CD8-positive, alpha-beta memory T cell (primary cell): Measurements from ENCODE around the gene MRTFA. TPM values are rescaled to one million over a fixed set of nuclear protein-coding genes. Genes with fewer than 3 reads are reported as not detected.

ENCODE experiments used
- CTCF ChIA-PET: fragments of 350-600 bp; sonication (Branson Sonifier 250); formaldehyde crosslinking; loops from one replicate; lab custom pipeline; 2021; ENCODE audit warnings: antibody characterized with exemption; lab: Charles Lee
- POLR2A ChIA-PET: fragments of 350-600 bp; sonication (Branson Sonifier 250); formaldehyde crosslinking; loops from one replicate; lab custom pipeline; 2021; ENCODE audit warnings: antibody characterized with exemption; lab: Charles Lee
- DNase-seq, 5 donors: peaks; one replicate each; pipeline versions ENCODE4 v3.0.0 to v3.0.0-alpha.2; 2020 to 2022; ENCODE audit warnings: mixed read lengths in 1 of 5
- H3K27ac ChIP-seq: one replicate; pipeline ENCODE4 v1.7.0; 2013; ENCODE audit warnings: low read depth, mild to moderate bottlenecking, low read length, moderate library complexity
- H3K27me3 ChIP-seq: 2 replicates; pipeline ENCODE4 v1.7.0; 2013; ENCODE audit warnings: low read length, mild to moderate bottlenecking; ENCODE audit not compliant: insufficient read depth, poor library complexity, severe bottlenecking
- H3K36me3 ChIP-seq: 2 replicates; pipeline ENCODE4 v1.7.0; 2013; ENCODE audit warnings: mild to moderate bottlenecking, low read length, moderate library complexity; ENCODE audit not compliant: insufficient read depth
- H3K4me1 ChIP-seq: 2 replicates; pipeline ENCODE4 v1.7.0; 2013; ENCODE audit warnings: mild to moderate bottlenecking, low read length, moderate library complexity; ENCODE audit not compliant: insufficient read depth
- H3K4me3 ChIP-seq: 2 replicates; pipeline ENCODE4 v1.7.0; 2013; ENCODE audit warnings: mild to moderate bottlenecking, low read length
- H3K9me3 ChIP-seq: 2 replicates; pipeline ENCODE4 v1.7.0; 2013; ENCODE audit warnings: mild to moderate bottlenecking, low read length
- H3K27ac Mint-ChIP-seq, 8 donors: one replicate each; pipeline ENCODE4 v1.8.0; 2020 to 2021; ENCODE audit warnings: mixed read lengths in 8 of 8, mild to moderate bottlenecking in 6 of 8, inconsistent platforms in 3 of 8, moderate library complexity in 3 of 8
- H3K27me3 Mint-ChIP-seq, 2 donors: one replicate each; pipeline ENCODE4 v1.8.0; 2020 to 2021; ENCODE audit warnings: mixed read lengths in 2 of 2, mild to moderate bottlenecking in 1 of 2, moderate library complexity in 1 of 2
- H3K36me3 Mint-ChIP-seq, 3 donors: one replicate each; pipeline ENCODE4 v1.8.0; 2020 to 2021; ENCODE audit warnings: mixed read lengths in 3 of 3, inconsistent platforms in 1 of 3, mild to moderate bottlenecking in 1 of 3
- H3K4me1 Mint-ChIP-seq, 3 donors: one replicate each; pipeline ENCODE4 v1.8.0; 2020 to 2021; ENCODE audit warnings: mixed read lengths in 3 of 3, inconsistent platforms in 1 of 3, mild to moderate bottlenecking in 1 of 3
- H3K4me3 Mint-ChIP-seq, 7 donors: one replicate each; pipeline ENCODE4 v1.8.0; 2020 to 2021; ENCODE audit warnings: mixed read lengths in 7 of 7, mild to moderate bottlenecking in 6 of 7, moderate library complexity in 4 of 7, inconsistent platforms in 2 of 7
- H3K9me3 Mint-ChIP-seq, 5 donors: one replicate each; pipeline ENCODE4 v1.8.0; 2020 to 2022; ENCODE audit warnings: mixed read lengths in 5 of 5, mild to moderate bottlenecking in 3 of 5, moderate library complexity in 2 of 5, inconsistent platforms in 1 of 5
- polyA plus RNA-seq: library from polyadenylated mRNA; unstranded; fragments of 300-500 nt; fragmentation: Illumina TruSeq; gene quantifications from one replicate; pipeline ENCODE4 v1.2.3, GENCODE V29; 2021
- total RNA-seq, 2 experiments: library from RNA; stranded (reverse); gene quantifications; one replicate each; pipeline ENCODE4 v1.2.3, GENCODE V29; 2021

MRTFA gene
- total and polyA plus RNA-seq, 3 experiments from 2014 or later = 22.9 to 40.5 (median 38.6) TPM

DNA sequence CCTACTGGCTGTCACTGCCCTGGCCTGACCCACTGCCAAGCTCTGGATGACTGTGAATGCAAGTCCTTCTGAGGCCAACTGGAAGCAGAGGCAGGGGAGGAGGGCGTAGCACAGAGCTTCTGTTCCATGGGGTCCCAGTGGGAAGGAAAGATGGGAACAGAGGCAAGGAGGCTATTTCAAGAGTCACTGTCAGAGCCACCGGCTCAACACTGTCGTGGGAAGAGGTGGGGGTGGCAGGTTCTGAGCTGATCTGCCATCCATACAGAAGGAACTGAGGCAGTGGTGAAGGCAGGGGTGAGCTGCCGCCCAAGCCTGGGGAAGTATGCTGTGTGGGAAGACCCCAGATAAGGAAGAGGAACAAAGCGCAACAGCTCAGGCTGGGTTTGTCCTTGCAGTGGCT, 211.4 kb downstream of the MRTFA start:
- no peak for DNase-seq
- Mint-ChIP-seq H3K27me3 (peaks cover 0 to 4% of the 10 kb centered on the region in 2 donors), H3K9me3 (no peaks in the 10 kb centered on the region), H3K4me3 (no peak overlapping the region), H3K4me1 (peaks cover 14 to 22% (median 18%) of the 10 kb centered on the region in 3 donors), H3K27ac (peak overlapping the region in 5 of 8 donors; percentile 2 to 92 (median 45)), H3K36me3 (peaks cover 11 to 99% (median 32%) of the 10 kb centered on the region in 3 donors)
- no peak overlapping the region for H3K27ac ChIP-seq
- H3K36me3 ChIP-seq = peaks cover 93% of the 10 kb centered on the region
- no peaks in the 10 kb centered on the region for H3K4me1 ChIP-seq
- H3K9me3 ChIP-seq = no peaks in the 10 kb centered on the region
- ChIA-PET CTCF (interaction anchor here (1.4 to 2.4 kb wide), 3 partner anchors 11 to 221 kb away, joined by 4 to 11 read pairs (median 6); no protein-coding TSS in a partner anchor), POLR2A (no interaction called here)
- no peak overlapping the region for H3K4me3 ChIP-seq
- H3K27me3 ChIP-seq = no peaks in the 10 kb centered on the region

DNA sequence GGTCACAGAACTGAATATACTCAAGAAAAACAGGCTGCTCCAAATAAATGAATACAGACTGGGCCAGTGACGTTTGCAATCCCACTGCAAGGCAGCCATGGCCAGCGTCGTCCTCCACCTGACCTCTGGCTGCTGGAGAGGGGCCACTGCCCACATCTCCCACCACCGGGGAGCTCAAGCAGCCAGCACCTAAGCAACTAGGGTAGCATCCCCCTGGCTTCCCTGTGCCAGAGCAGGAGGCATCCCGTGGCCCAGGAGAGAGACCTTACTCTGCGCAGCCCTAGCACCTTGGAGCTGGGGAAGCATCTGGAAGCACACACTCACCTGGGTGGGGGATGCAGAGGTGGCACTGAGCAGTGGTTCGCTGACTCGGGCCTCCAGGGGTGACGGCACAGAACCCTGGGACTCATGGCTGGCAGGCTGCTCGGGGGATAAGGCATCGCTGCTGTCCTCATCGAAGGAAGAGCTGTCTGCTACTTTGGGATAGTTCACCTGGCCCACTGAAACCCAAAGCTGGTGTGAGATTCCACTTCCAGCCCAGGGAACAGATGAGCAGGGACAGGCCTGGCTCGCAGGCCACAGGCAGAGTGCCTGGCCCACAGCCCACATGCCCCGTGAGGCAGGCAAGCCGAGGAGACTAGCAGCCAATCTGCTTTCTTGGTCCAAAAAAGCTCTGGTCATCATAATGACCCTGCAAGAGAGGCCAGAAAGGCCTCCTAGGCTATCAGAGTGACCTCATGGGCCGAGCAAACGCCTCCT, 212.5 kb downstream of the MRTFA start:
- H3K4me1 ChIP-seq = no peaks in the 10 kb centered on the region
- ChIA-PET POLR2A (interaction anchor here (0.6 kb wide), 1 partner anchor 100 kb away, joined by 10 read pairs; no protein-coding TSS in a partner anchor), CTCF (interaction anchor here (1.4 to 1.5 kb wide), 2 partner anchors 12 to 222 kb away, joined by 4 to 6 read pairs; no protein-coding TSS in a partner anchor)
- H3K36me3 Mint-ChIP-seq = peaks cover 7 to 98% (median 27%) of the 10 kb centered on the region in 3 donors
- H3K27ac ChIP-seq = no peak overlapping the region
- no peaks in the 10 kb centered on the region for H3K9me3 ChIP-seq
- no peaks in the 10 kb centered on the region for H3K9me3 Mint-ChIP-seq
- peaks cover 93% of the 10 kb centered on the region for H3K36me3 ChIP-seq
- no peak overlapping the region for H3K4me3 ChIP-seq
- H3K27me3 Mint-ChIP-seq = peaks cover 0 to 4% of the 10 kb centered on the region in 2 donors
- peaks cover 16 to 25% (median 17%) of the 10 kb centered on the region in 3 donors for H3K4me1 Mint-ChIP-seq
- H3K27ac Mint-ChIP-seq = peak overlapping the region in 3 of 8 donors; percentile 36 to 78 (median 54)
- DNase-seq = no peak
- H3K4me3 Mint-ChIP-seq = no peak overlapping the region
- H3K27me3 ChIP-seq = no peaks in the 10 kb centered on the region

DNA sequence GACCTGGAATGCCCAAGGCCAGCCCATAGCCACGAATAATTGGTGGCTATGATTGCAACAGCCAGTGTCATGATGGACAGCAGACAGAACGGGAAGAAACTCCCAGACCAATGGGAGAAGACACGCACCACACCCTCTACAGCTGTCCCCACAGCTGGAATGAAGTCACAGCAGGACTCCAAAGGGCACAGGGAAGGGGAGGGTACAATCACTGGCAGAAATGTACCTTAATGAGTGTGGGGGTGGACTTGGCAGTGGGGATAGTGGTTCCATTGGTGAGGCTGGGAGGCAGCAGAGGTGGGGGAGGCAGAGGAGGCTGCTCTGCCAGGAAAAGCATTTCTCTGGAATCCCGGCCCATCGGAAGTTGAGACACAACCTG, 213.2 kb downstream of the MRTFA start:
- H3K9me3 ChIP-seq = no peaks in the 10 kb centered on the region
- peaks cover 7 to 90% (median 22%) of the 10 kb centered on the region in 3 donors for H3K36me3 Mint-ChIP-seq
- H3K4me1 ChIP-seq = no peaks in the 10 kb centered on the region
- H3K36me3 ChIP-seq = peaks cover 87% of the 10 kb centered on the region
- CTCF ChIA-PET = no interaction called here
- H3K27ac Mint-ChIP-seq = peak overlapping the region in 4 of 8 donors; percentile 43 to 66 (median 58)
- no peak overlapping the region for H3K4me3 ChIP-seq
- H3K4me3 Mint-ChIP-seq = no peak overlapping the region
- H3K9me3 Mint-ChIP-seq = no peaks in the 10 kb centered on the region
- H3K27ac ChIP-seq = no peak overlapping the region
- DNase-seq = no peak
- H3K27me3 ChIP-seq = no peaks in the 10 kb centered on the region
- POLR2A ChIA-PET = no interaction called here
- peaks cover 14 to 20% (median 17%) of the 10 kb centered on the region in 3 donors for H3K4me1 Mint-ChIP-seq
- peaks cover 0 to 2% of the 10 kb centered on the region in 2 donors for H3K27me3 Mint-ChIP-seq

DNA sequence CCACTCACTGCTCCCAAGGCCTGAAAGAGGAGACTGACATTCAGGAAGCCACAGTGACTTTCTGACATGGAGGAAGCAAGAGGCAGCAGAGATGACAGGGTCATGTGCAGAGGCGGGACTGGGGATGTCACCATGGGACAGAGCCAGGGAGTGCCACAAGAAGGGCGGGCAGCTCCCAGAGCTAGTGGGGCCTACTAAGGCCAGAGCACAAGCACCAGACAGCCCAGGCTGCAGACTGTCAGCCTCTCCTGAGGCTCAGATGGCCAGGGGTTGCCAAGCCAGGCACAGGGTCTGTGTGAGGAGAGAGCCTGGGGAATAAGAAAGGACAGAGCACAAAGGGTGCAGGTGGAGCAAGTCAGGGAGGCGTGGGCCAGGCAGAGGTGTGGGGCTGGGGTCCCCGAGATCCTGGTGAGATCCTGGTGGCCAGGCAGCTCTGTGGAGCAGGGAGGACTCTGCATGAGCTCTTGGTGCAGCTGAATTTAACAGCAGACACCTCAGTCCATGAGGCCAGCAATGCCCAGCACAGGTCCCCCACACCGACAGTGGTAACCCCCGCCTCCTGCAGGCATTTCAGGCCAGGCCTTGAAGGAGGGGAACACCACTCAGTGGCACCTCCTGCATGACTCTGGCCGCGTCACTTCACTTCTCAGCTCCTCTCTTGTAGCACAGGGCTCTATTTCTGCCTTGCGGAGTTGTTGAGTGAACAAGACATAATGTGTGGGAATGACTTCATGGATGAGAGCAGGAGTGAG, 213.8 kb downstream of the MRTFA start:
- POLR2A ChIA-PET = no interaction called here
- H3K4me3 Mint-ChIP-seq = peak overlapping the region in 1 of 7 donors; percentile 84
- H3K27me3 Mint-ChIP-seq = peaks cover 0 to 2% of the 10 kb centered on the region in 2 donors
- H3K9me3 Mint-ChIP-seq = no peaks in the 10 kb centered on the region
- no peaks in the 10 kb centered on the region for H3K4me1 ChIP-seq
- CTCF ChIA-PET = no interaction called here
- DNase-seq = no peak
- no peaks in the 10 kb centered on the region for H3K9me3 ChIP-seq
- peak overlapping the region in 7 of 8 donors; percentile 54 to 91 (median 77) for H3K27ac Mint-ChIP-seq
- H3K4me3 ChIP-seq = no peak overlapping the region
- H3K27me3 ChIP-seq = no peaks in the 10 kb centered on the region
- H3K36me3 Mint-ChIP-seq = peaks cover 7 to 90% (median 22%) of the 10 kb centered on the region in 3 donors
- H3K4me1 Mint-ChIP-seq = peaks cover 14 to 20% (median 17%) of the 10 kb centered on the region in 3 donors
- peaks cover 87% of the 10 kb centered on the region for H3K36me3 ChIP-seq
- H3K27ac ChIP-seq = no peak overlapping the region

DNA sequence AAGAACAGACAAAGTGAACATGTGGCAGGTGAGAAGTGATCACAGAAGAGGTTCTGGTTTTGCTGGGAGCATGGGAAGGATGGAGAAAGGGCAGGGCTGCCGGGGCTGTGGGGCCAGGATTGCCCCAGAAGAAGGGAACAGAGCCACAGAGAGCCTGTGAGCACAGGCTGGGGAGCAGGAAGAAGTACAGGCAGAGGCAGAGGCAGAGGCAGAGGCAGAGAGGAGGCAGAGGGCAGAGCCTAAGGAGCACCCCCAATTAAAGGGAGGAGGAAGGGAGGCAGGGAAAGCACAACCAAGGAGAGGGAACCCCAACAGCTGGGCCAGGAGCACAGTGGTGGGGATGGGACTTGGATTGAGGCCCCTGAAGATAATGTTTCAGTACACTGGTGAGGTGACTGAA, 214.6 kb downstream of the MRTFA start:
- H3K27me3 ChIP-seq = no peaks in the 10 kb centered on the region
- Mint-ChIP-seq H3K27ac (peak overlapping the region in 7 of 8 donors; percentile 8 to 98 (median 80)), H3K4me3 (no peak overlapping the region), H3K27me3 (peaks cover 0 to 2% of the 10 kb centered on the region in 2 donors), H3K4me1 (peaks cover 14 to 22% (median 17%) of the 10 kb centered on the region in 3 donors), H3K36me3 (peaks cover 7 to 84% (median 21%) of the 10 kb centered on the region in 3 donors), H3K9me3 (no peaks in the 10 kb centered on the region)
- ChIA-PET POLR2A (no interaction called here), CTCF (no interaction called here)
- DNase-seq = peak in 1 of 5 donors; percentile 15
- H3K27ac ChIP-seq = no peak overlapping the region
- no peaks in the 10 kb centered on the region for H3K4me1 ChIP-seq
- no peak overlapping the region for H3K4me3 ChIP-seq
- peaks cover 79% of the 10 kb centered on the region for H3K36me3 ChIP-seq
- H3K9me3 ChIP-seq = no peaks in the 10 kb centered on the region

DNA sequence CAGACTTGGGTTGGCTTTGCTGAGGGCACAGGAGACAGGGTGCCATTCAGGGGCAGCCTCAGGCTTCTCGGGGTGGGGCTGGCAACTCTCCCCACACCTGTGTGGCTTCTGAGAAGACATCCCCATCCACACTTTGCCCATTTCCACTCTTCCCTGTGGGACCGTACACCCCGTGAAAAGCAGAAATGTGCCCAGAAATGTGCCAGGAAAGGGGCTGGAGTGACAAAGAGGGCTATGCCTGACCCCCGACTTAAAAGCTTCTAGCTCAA, 215.5 kb downstream of the MRTFA start:
- no peaks in the 10 kb centered on the region for H3K27me3 ChIP-seq
- H3K9me3 ChIP-seq = no peaks in the 10 kb centered on the region
- H3K4me1 ChIP-seq = peaks cover 4% of the 10 kb centered on the region
- peak in 1 of 5 donors; percentile 4 for DNase-seq
- CTCF ChIA-PET = no interaction called here
- H3K4me3 Mint-ChIP-seq = no peak overlapping the region
- peaks cover 74% of the 10 kb centered on the region for H3K36me3 ChIP-seq
- peaks cover 0 to 2% of the 10 kb centered on the region in 2 donors for H3K27me3 Mint-ChIP-seq
- H3K27ac Mint-ChIP-seq = peak overlapping the region in 1 of 8 donors; percentile 21
- H3K9me3 Mint-ChIP-seq = no peaks in the 10 kb centered on the region
- peaks cover 17 to 26% (median 24%) of the 10 kb centered on the region in 3 donors for H3K4me1 Mint-ChIP-seq
- no peak overlapping the region for H3K27ac ChIP-seq
- H3K36me3 Mint-ChIP-seq = peaks cover 7 to 84% (median 21%) of the 10 kb centered on the region in 3 donors
- no peak overlapping the region for H3K4me3 ChIP-seq
- POLR2A ChIA-PET = no interaction called here

DNA sequence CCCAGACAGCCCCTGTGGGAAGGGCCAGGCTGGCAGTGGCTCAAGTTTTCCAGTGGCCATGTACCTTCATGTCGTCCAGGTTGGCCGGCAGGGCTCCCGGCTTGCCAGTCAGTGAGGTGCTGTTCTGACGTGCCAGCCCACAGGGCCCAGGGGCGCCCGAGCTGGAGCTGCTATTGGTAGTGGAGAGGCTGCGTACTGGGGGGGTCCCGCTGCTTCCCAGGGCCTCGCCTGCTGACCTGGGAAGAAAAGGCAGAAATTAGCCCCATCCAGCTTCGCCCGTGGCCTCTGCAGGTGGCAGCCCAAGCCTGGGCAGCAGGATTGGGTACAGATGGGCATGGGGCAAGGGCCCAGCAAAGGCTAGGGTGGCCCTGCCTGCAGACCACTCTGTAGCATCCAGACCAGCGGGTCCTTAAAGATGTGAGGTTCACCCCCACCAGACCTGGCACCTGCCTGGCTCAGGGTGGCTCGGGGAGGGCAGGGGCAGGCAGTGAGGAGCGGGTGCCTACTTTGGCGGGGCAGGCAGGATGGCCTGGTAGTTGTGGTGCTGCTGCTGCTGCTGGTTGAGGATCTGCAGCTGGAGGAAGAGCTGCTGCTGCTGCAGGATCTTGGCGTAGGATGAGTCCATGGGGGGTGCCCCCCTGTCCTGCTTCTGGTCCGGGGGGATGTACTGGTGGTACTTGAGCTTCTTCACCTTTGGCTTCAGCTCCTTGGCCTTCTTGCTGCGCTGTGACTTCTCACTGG, 216.0 kb downstream of the MRTFA start:
- H3K36me3 ChIP-seq = peaks cover 69% of the 10 kb centered on the region
- no peaks in the 10 kb centered on the region for H3K9me3 Mint-ChIP-seq
- DNase-seq = peak in 1 of 5 donors; percentile 20
- CTCF ChIA-PET = no interaction called here
- no peak overlapping the region for H3K4me3 Mint-ChIP-seq
- H3K27ac Mint-ChIP-seq = peak overlapping the region in 1 of 8 donors; percentile 78
- peaks cover 9% of the 10 kb centered on the region for H3K4me1 ChIP-seq
- H3K27me3 Mint-ChIP-seq = peaks cover 0 to 2% of the 10 kb centered on the region in 2 donors
- no peak overlapping the region for H3K27ac ChIP-seq
- peaks cover 7 to 84% (median 21%) of the 10 kb centered on the region in 3 donors for H3K36me3 Mint-ChIP-seq
- no peaks in the 10 kb centered on the region for H3K9me3 ChIP-seq
- POLR2A ChIA-PET = no interaction called here
- H3K27me3 ChIP-seq = no peaks in the 10 kb centered on the region
- H3K4me3 ChIP-seq = no peak overlapping the region
- H3K4me1 Mint-ChIP-seq = peaks cover 22 to 32% (median 29%) of the 10 kb centered on the region in 3 donors
